ENCODE measurements around the gene LRRTM4.

LRRTM4 gene

GRCh38 chr2:77421971-77422370, 100.2 kb downstream of the LRRTM4 start:
- Histone ChIP-seq H3K9ac (no peak overlapping the region), H3K9me3 (replicated peaks in 1 of 11) (no peaks in the 10 kb centered on the region), H3K36me3 (no peaks in the 10 kb centered on the region), H3K27me3 (no peaks in the 10 kb centered on the region), H3K4me2 (no peak overlapping the region), H3K4me3 (no peak overlapping the region), H4K20me1 (no peaks in the 10 kb centered on the region), H3K4me1 (peaks cover 0 to 7% (median 0%) of the 10 kb centered on the region in 10 experiments; a peak in 1 of 20 replicates), H3K27ac (no peak overlapping the region)
- peak in 2 of 11 experiments; percentile 36 to 57; a peak in 1 of 22 replicates for TF ChIP-seq Cebpa-rat (IDR thresholded peaks at IDR 0.05)

DNA sequence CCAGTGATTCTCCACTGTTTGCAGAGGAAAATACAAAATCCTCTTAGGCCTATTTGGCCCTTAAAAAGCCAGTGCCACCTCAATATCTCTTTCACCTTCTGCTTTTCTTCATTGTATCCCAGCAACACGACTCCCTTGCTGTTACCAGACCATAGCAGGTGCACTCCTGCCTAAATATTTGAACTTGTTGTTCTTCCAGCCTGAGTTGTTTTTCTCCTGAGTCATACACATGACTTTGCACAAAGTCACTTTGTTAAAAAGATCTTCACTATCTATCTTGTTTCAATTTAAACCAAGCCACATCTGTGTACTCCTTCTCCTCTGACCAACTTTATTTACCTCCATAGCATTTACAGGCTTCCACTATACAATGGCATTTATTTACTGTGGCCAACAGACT, 103.6 kb downstream of the LRRTM4 start:
- H3K27me3 ChIP-seq = no peaks in the 10 kb centered on the region
- no peak overlapping the region for H3K27ac ChIP-seq
- no peak overlapping the region for H3K4me2 ChIP-seq
- no peak for TF ChIP-seq Cebpa-rat (IDR thresholded peaks at IDR 0.05)
- no peak overlapping the region for H3K4me3 ChIP-seq
- H3K4me1 ChIP-seq = no peaks in the 10 kb centered on the region
- no peaks in the 10 kb centered on the region for H3K9me3 ChIP-seq (replicated peaks in 1 of 11)
- no peak overlapping the region for H3K9ac ChIP-seq
- no peaks in the 10 kb centered on the region for H4K20me1 ChIP-seq
- H3K36me3 ChIP-seq = no peaks in the 10 kb centered on the region

DNA sequence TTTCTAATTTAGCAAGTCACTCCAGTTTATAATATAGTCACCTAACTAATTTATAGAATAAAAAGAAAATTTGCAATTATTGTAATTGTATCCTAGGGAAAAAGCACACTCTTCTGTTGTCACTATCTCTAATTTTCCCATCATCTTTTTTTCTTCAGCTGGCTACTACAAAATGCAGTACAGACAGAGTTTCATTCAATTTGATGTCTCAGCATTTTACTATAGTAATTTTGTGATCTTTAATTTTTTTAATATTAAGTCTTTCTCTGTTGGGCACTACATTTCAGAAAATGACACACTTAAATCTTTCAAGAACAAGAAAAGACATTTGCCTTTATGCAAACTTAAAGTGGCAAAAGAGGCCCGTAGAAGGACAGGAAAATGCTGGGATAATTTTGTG, 118.0 kb downstream of the LRRTM4 start:
- Histone ChIP-seq H3K27ac (no peak overlapping the region), H4K20me1 (no peaks in the 10 kb centered on the region), H3K9ac (no peak overlapping the region), H3K9me3 (replicated peaks in 1 of 11) (no peaks in the 10 kb centered on the region), H3K27me3 (no peaks in the 10 kb centered on the region), H3K4me2 (no peak overlapping the region), H3K4me1 (no peaks in the 10 kb centered on the region), H3K4me3 (no peak overlapping the region), H3K36me3 (no peaks in the 10 kb centered on the region)
- TF ChIP-seq Cebpa-rat (IDR thresholded peaks at IDR 0.05) = no peak

GRCh38 chr2:77398970-77399600, 123.1 kb downstream of the LRRTM4 start:
- Histone ChIP-seq H3K36me3 (no peaks in the 10 kb centered on the region), H3K4me2 (no peak overlapping the region)
- TF ChIP-seq Cebpa-rat (IDR thresholded peaks at IDR 0.05) = no peak

GRCh38 chr2:77397763-77398162, 124.4 kb downstream of the LRRTM4 start:
- TF ChIP-seq Cebpa-rat (IDR thresholded peaks at IDR 0.05) = no peak
- Histone ChIP-seq H3K4me3 (no peak overlapping the region), H3K27me3 (no peaks in the 10 kb centered on the region), H3K27ac (no peak overlapping the region), H3K4me2 (no peak overlapping the region), H3K4me1 (peaks cover 0 to 4% (median 0%) of the 10 kb centered on the region in 10 experiments; a peak in 1 of 20 replicates), H3K9me3 (replicated peaks in 1 of 11) (no peaks in the 10 kb centered on the region), H3K36me3 (no peaks in the 10 kb centered on the region), H4K20me1 (no peaks in the 10 kb centered on the region), H3K9ac (no peak overlapping the region)

More at GRCh38 chr2:77398970-77399600, 123.1 kb downstream of the LRRTM4 start:
- no peaks in the 10 kb centered on the region for H3K9me3 ChIP-seq (replicated peaks in 1 of 11)
- no peaks in the 10 kb centered on the region for H4K20me1 ChIP-seq
- H3K4me1 ChIP-seq = peaks cover 0 to 4% (median 0%) of the 10 kb centered on the region in 10 experiments; a peak in 1 of 20 replicates
- no peak overlapping the region for H3K9ac ChIP-seq
- no peaks in the 10 kb centered on the region for H3K27me3 ChIP-seq
- no peak overlapping the region for H3K27ac ChIP-seq
- H3K4me3 ChIP-seq = no peak overlapping the region

DNA sequence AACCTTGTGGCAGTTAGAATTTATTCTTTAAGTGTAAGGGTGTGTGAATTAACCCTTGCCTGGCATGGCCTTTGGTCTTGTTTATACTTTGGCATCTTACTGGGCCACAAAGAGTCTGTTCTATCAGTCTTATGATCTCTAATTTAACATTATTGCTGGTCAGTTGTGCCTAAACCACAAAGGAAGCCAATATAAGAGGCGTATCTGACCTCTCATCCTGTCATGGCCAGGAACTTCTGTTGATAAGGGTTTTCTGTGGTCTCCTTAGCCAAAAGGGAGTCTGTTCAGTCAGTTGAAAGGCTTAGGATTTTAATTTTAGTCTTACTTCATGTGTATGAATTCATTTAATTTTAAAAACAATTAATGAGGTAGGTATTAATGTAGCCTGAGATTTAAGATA, 127.2 kb downstream of the LRRTM4 start:
- no peak overlapping the region for H3K27ac ChIP-seq
- no peak for TF ChIP-seq Cebpa-rat (IDR thresholded peaks at IDR 0.05)
- H3K27me3 ChIP-seq = no peaks in the 10 kb centered on the region

GRCh38 chr2:77391119-77391518, 131.1 kb downstream of the LRRTM4 start:
- no peak for TF ChIP-seq Cebpa-rat (IDR thresholded peaks at IDR 0.05)
- H3K4me1 ChIP-seq = peaks cover 0 to 4% (median 0%) of the 10 kb centered on the region in 10 experiments; a peak in 1 of 20 replicates
- no peaks in the 10 kb centered on the region for H3K36me3 ChIP-seq
- no peaks in the 10 kb centered on the region for H3K9me3 ChIP-seq (replicated peaks in 1 of 11)
- no peak overlapping the region for H3K27ac ChIP-seq
- no peaks in the 10 kb centered on the region for H3K27me3 ChIP-seq
- H4K20me1 ChIP-seq = no peaks in the 10 kb centered on the region
- no peak overlapping the region for H3K9ac ChIP-seq
- H3K4me2 ChIP-seq = no peak overlapping the region
- H3K4me3 ChIP-seq = no peak overlapping the region

More for the DNA sequence above, 127.2 kb downstream of the LRRTM4 start:
- Histone ChIP-seq H4K20me1 (no peaks in the 10 kb centered on the region), H3K4me2 (no peak overlapping the region), H3K4me3 (no peak overlapping the region), H3K36me3 (no peaks in the 10 kb centered on the region), H3K9ac (no peak overlapping the region), H3K9me3 (replicated peaks in 1 of 11) (no peaks in the 10 kb centered on the region), H3K4me1 (peaks cover 0 to 4% (median 0%) of the 10 kb centered on the region in 10 experiments; a peak in 1 of 20 replicates)

DNA sequence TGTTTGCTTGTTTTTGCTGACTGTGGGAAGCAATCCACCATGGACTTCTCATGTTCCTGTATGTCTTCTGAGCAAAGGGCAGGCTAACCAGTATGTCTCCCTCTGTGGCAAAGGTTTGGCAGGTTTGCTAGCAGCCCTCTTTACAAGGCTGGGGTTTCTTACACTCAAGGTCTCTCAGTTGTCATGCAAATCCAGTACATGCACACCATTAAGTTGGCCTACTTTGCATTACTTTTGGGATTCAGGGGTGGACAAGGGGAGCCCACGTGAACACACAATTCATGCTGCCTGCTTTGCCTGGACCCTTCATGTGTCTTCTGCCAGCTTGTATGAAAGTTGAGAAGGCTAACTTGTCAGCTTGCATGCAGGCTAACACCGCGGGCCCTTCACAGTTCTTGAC, 134.9 kb downstream of the LRRTM4 start:
- Histone ChIP-seq H3K9ac (no peak overlapping the region), H3K27me3 (no peaks in the 10 kb centered on the region), H3K36me3 (no peaks in the 10 kb centered on the region), H3K4me3 (no peak overlapping the region), H3K9me3 (replicated peaks in 1 of 11) (no peaks in the 10 kb centered on the region), H4K20me1 (no peaks in the 10 kb centered on the region), H3K27ac (no peak overlapping the region), H3K4me2 (no peak overlapping the region), H3K4me1 (no peaks in the 10 kb centered on the region)
- TF ChIP-seq Cebpa-rat (IDR thresholded peaks at IDR 0.05) = no peak

DNA sequence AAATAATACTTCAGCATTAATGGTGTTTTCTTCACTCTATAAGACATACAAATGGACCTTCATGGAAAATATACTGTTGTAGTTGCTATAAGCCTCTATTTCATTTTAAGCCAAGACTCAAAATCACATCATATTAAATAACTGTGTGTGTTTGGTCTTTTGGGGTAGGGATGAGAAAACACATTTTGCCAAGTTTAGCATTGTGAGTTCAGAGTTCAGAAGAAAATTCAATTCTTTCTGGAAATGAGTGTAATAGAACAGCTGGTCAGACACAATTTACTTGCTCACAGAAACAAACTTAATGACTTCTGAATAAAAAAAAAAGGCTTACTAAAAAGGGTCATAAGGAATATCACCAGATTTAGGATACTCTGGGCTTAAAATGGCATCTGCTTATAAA, 149.5 kb downstream of the LRRTM4 start:
- Histone ChIP-seq H3K27me3 (no peaks in the 10 kb centered on the region), H4K20me1 (no peaks in the 10 kb centered on the region), H3K4me1 (no peaks in the 10 kb centered on the region), H3K9ac (no peak overlapping the region), H3K4me2 (no peak overlapping the region), H3K4me3 (no peak overlapping the region), H3K36me3 (no peaks in the 10 kb centered on the region), H3K9me3 (replicated peaks in 1 of 11) (no peaks in the 10 kb centered on the region), H3K27ac (no peak overlapping the region)
- TF ChIP-seq Cebpa-rat (IDR thresholded peaks at IDR 0.05) = no peak

GRCh38 chr2:77370511-77370910, 151.7 kb downstream of the LRRTM4 start:
- H3K27me3 ChIP-seq = no peaks in the 10 kb centered on the region
- H3K9me3 ChIP-seq (replicated peaks in 1 of 11) = no peaks in the 10 kb centered on the region
- no peak overlapping the region for H3K9ac ChIP-seq
- H4K20me1 ChIP-seq = no peaks in the 10 kb centered on the region
- H3K4me2 ChIP-seq = no peak overlapping the region
- H3K4me1 ChIP-seq = no peaks in the 10 kb centered on the region
- H3K27ac ChIP-seq = no peak overlapping the region
- no peak for TF ChIP-seq Cebpa-rat (IDR thresholded peaks at IDR 0.05)
- H3K36me3 ChIP-seq = no peaks in the 10 kb centered on the region
- no peak overlapping the region for H3K4me3 ChIP-seq
